GM19043 (cell line): ENCODE data around the gene ALG14.
"Not testable (repeated sequence)": the region's sequence is repeated elsewhere in the genome, so short reads cannot be mapped to it uniquely, and the experiment has no call there.

ENCODE experiments used
- ATAC-seq: cut with Tn5 transposase; IDR thresholded peaks from one replicate; pipeline ENCODE4 v1.9.1; 2021; ENCODE audit warnings: low read depth; ENCODE audit not compliant: unreplicated experiment

The ALG14 gene

GRCh38 chr1:95089650-95090287 is 17.0 kb upstream of the ALG14 start:
- no peak for ATAC-seq

GRCh38 chr1:95088303-95088702 is 15.6 kb upstream of the ALG14 start:
- ATAC-seq, result no peak

DNA sequence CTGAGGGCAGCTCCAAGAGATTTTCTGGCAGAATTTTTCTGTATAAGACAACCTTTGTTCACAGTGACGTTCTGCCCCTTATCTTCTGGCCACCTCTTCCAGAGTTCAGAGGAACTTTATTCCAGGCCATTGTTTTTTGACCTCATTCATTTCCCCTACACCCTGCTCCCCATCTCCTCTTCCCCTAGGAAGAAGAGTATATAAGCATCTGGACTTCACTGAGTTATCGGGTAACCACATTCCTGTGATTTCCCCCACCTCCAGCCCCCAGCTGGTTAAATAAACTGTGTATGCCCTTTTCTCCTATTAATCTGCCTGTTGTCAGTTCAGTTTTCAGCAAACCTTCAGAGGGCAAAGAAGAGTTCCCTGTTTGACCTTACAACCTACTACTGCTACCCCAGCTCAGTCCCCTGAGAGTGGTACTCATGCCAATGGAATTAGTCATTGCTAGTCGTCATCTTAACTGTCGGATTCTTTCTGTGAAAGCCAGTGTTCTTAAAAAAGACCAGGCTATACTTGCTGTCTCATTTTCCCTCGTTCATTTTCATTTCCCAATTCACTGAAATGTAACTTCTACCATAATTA is 14.3 kb upstream of the ALG14 start:
- no peak for ATAC-seq

GRCh38 chr1:95085376-95085775 is 12.6 kb upstream of the ALG14 start:
- ATAC-seq, result no peak

DNA sequence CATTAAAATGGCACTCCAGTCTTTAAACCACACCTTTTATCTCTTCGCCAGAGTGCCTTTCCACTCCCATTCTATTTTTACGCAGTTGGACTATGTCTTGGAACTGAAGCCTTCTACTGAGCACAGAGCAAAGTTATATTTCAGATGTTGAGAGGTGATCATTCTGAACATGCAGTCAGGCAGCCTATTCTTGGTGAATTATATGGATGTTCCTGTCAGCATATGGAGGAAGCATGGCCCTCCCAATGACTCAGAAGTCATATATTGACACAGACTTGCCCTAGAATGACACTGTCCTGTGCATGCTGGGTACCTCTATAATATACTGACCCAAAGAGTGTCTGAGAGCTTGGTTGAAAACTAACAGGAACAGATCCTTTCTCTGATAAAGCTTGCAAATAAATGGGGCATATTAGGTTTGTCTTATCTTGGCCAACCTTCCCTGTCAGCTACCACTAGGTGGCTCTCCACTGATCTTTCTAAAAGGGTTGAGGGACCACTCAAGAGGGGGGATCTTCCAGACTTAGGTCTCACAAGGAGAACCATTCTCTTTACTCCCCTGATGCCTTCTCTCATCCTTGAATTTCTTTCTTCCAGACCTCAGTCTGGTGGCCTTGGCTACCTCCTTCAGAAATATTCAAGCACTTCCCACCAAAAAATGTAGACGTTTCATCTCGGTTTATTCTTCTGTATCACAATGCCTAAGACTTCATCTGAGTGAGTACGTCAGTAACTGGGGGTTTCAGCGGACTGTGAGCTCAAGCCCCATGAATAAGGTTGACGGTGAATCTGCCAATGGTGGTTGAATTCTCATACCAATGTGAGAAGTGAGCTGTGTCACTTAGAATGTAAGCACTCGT is 11.8 kb upstream of the ALG14 start:
- peak; percentile 72 for ATAC-seq

GRCh38 chr1:95080879-95081278 is 8.1 kb upstream of the ALG14 start:
- ATAC-seq, result no peak

- no peak for ATAC-seq
Observed at GRCh38 chr1:95080446-95080845, 7.7 kb upstream of the ALG14 start.

- ATAC-seq, result no peak
Observed at GRCh38 chr1:95076034-95076433, 3.3 kb upstream of the ALG14 start.

DNA sequence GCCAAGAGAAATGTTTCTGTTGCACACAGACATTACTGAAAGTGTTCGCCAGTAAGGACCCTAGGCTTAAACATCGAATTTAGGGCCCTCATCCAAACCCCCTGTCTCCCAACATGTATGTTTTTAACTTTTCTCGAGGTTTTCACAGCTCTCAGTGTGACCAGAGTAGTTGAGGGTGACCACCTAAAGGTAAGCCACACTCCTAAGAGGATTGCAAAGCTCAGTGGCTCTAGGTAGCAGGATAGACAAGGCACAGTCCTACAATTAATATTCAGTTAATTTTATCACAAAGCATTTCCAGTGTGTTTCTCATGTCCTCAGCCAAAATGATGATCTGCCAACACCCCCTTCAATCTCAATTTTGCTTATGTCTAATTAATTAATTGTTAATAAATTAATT is 695 bp upstream of the ALG14 start:
- no peak for ATAC-seq

DNA sequence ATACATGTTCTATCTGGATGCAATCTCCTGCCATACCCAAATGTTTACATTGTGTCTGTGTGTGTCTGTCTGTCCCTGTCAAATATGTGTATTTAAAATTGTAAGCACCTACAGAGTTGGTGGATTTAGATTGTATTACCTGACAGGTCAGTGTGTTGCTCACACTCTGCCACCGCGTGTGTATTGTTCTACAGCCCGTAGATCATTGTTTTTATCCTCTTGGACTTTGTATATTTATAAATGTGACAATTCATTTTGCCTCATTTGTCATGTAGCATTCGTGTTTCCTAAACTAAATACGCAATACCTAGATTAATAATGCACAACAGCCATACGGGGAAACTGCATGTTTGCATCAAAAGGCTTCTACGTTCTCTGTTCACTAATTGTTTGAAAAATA is 634 bp downstream of the ALG14 start:
- no peak for ATAC-seq

GRCh38 chr1:95071539-95071938 is 1.2 kb downstream of the ALG14 start:
- ATAC-seq, result no peak

GRCh38 chr1:95069710-95070093 is 3.0 kb downstream of the ALG14 start:
- no peak for ATAC-seq

DNA sequence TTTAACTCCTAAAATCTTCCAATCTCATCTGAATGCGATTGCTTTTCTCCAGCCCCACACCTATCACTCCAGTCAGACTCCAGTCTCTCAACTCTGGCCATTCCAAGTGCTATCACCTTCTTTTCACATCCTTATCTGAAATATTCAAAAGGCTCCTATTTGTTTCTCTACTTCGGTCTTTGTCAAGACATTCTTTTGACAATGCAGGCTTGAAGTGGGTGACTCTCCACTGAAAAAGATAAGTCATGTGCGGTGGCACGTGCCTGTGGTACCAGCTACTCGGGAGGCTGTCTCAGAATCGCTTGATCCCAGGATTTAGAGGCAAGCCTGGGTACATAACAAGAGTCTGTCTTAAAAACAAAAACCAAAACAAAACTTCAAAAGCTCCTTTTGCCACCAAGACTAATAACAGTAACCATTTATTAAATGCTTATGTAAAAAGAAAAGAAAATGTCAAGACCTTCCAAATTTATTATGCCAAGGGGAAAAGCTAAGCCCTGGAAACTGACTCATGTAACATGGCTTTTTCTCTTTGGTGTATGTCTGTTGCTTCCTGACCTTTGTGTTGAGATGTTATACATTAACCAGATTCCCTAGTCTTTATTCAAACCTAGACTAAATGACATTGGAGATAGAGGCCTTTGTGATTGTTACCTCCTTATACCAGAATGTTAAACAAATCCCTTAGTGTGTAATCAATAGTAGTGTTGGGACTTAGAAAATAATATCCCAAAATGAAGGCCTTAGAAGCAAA is 3.6 kb downstream of the ALG14 start:
- ATAC-seq, result no peak

- ATAC-seq, result no peak
Observed at GRCh38 chr1:95067568-95067967, 5.2 kb downstream of the ALG14 start.

DNA sequence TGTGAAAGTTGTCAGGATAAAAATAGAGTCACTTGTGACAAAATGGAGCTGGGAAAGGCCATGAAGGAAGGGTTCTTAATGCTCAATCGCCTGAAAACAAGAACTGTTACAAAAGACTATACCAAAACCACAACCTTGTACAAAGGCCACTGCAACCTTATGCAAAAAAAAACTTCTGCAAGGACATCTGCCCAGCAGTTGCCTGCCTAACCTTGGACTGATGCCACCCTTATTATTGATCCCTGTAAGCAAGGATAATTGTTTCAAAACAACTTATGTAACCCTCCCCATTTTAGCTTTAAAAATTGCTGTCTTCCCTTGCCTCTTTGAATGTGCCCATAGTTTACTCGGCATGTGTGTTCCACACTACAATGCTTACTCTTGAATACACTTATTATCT is 5.7 kb downstream of the ALG14 start:
- ATAC-seq, result no peak

DNA sequence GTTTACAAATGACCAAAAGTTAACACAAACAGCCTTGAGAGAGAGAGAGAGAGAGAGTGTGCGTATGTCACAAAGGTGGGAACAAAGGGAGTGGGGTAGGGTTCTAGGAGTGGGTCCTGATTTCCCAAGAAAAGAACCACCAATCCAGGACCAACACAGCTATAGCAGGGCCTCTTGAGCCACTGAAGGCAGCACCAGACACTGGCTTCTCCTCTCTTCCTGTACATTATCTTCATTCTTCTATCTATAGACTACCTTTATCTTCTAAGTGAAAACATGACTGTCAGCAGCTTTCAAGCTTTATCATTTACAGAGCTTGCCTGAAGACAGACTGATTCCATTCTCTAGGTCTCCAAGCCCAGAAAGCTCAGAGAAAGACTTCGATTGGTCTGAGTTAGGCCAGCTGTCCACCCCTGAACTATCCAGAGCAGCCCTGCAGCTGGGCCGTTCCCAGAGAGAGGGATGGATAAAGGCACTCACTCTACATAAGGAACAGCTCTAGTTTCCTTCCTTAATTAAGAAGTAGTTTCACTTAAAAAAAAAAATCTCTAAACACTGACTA is 11.2 kb downstream of the ALG14 start:
- ATAC-seq, result no peak

GRCh38 chr1:95058974-95059373 is 13.8 kb downstream of the ALG14 start:
- ATAC-seq, result no peak

DNA sequence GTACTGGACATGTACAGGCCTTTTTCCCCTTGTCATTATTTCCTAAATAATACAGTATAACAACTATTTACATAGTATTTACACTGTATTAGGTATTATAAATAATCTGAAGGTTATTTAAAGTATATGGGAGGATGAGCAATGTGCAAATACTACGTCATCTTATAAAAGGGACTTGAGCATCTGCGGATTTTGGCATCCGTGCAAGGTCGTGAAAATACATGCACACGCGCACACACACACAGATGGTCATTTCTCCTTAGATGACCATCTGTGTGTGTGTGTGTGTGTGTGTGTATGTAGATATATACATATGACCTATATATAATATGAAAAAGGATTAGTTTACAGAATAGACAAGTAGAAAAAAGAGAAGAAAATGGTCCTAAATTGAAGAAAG is 15.4 kb downstream of the ALG14 start:
- no peak for ATAC-seq

- ATAC-seq, result no peak
Observed at GRCh38 chr1:95049935-95050334, 22.8 kb downstream of the ALG14 start.

DNA sequence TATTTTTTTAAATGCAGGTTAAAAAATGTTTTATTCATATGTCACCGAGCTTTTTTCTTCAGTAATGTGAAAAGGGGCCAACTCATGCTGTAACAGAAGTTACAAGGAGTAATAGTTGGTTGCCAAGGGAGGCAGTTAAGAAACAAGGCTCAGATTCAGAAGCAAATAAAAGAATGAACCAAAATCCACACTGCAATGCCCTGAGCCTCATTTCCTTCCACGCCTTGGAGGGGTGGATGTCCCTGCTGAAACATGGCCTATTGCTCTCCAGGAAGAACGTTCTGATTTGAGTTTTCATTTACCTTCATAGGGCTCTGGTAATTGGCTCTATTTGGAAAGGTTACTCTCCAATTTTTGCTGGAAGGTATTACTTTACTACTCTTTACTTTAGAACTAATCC is 24.4 kb downstream of the ALG14 start:
- ATAC-seq, result no peak

DNA sequence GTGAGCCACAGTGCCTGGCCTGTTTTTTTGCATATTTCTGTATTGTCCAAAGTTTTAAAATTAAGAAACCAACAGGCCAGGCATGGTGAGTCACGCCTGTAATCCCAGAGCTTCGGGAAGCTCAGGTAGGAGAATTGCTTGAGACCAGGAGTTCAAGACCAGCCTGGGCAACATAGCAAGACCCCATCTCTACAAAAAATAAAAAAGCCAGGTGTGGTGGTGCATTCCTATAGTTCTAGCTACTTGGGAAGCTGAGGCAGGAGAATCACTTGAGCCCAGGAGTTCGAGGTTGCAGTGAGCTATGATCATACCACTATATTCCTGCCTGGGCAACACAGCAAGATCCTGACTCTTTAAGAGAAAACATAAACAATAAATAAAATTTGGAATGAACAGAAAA is 25.1 kb downstream of the ALG14 start:
- ATAC-seq, result not testable (repeated sequence)
